ENCODE results near the gene MSN. TPM values are rescaled to one million over a fixed set of nuclear protein-coding genes. Genes with fewer than 3 reads are reported as not detected.

Gene MSN
- total and polyA plus RNA-seq, 10 of the 15 experiments (the other 5 are each of a cell fraction or from before 2014, with no cell fraction given) = 93.8 to 432 (median 270) TPM

- POLR2A ChIA-PET = no interaction called here
Measured at GRCh38 chrX:65781845-65782244, 114.4 kb downstream of the MSN start.

GRCh38 chrX:65783746-65784145 lies 116.3 kb downstream of the MSN start:
- ChIA-PET SMC1A (ENCODE audit: uncharacterized antibody, unreplicated experiment) (no interaction called here), POLR2A (no interaction called here), CTCF (no interaction called here), RAD21 (ENCODE audit: unreplicated experiment) (no interaction called here)
- Histone ChIP-seq H3K79me2 (ENCODE audit: control insufficient read depth, insufficient read depth, low read length) (no peaks in the 10 kb centered on the region), H3K4me3 (no peak overlapping the region), H3K27ac (ENCODE audit: control insufficient read depth, insufficient read depth) (no peak overlapping the region), H4K20me1 (ENCODE audit: control insufficient read depth, insufficient read depth) (no peaks in the 10 kb centered on the region), H2AFZ (ENCODE audit: control insufficient read depth, low read depth, low read length) (no peak overlapping the region), H3K36me3 (ENCODE audit: control insufficient read depth in 2 of 2, insufficient read depth in 2 of 2, low read length in 1 of 2) (no peaks in the 10 kb centered on the region), H3K9ac (ENCODE audit: control insufficient read depth, insufficient read depth, low read length) (no peak overlapping the region), H3K4me2 (ENCODE audit: control insufficient read depth, insufficient read depth) (no peak overlapping the region), H3K27me3 (replicated peaks in 1 of 2; ENCODE audit: control insufficient read depth in 2 of 2, insufficient read depth in 2 of 2, low read length in 1 of 2) (no peaks in the 10 kb centered on the region), H3K9me3 (replicated peaks; ENCODE audit: control insufficient read depth, insufficient read depth, low read length) (no peaks in the 10 kb centered on the region), H3K4me1 (ENCODE audit: control insufficient read depth, insufficient read depth, low read length) (no peaks in the 10 kb centered on the region)
- TF ChIP-seq RUNX3 (IDR thresholded peaks at IDR 0.05; ENCODE audit: low read length) (peak; percentile 69), RCOR1 (conservative IDR thresholded peaks at IDR 0.05; ENCODE audit: low read depth, low read length) (no peak)
- no peak for ATAC-seq
- DNase-seq (ENCODE audit: low read depth, low spot score) = no peak
- no peak for FAIRE-seq
- in situ Hi-C loops (cut with MboI) = no loop called here
- no TSS peak for BruUV-seq (replicated peaks)
- intact Hi-C loops (cut with micrococcal nuclease; ENCODE audit: unreplicated experiment) = no loop called here
- 4% methylated on average over 1 of the region's 1 CpG for WGBS (ENCODE audit: insufficient coverage, insufficient replicate concordance, low lambda C conversion rate, missing lambda C conversion rate)

More at GRCh38 chrX:65781845-65782244, 114.4 kb downstream of the MSN start:
- in situ Hi-C loops (cut with MboI) (no loop called here), intact Hi-C loops (cut with micrococcal nuclease; ENCODE audit: unreplicated experiment) (no loop called here)
- FAIRE-seq (no peak), ATAC-seq (no peak), DNase-seq (ENCODE audit: low read depth, low spot score) (no peak)
- Histone ChIP-seq H3K4me1 (ENCODE audit: control insufficient read depth, insufficient read depth, low read length) (no peaks in the 10 kb centered on the region), H4K20me1 (ENCODE audit: control insufficient read depth, insufficient read depth) (no peaks in the 10 kb centered on the region), H3K4me2 (ENCODE audit: control insufficient read depth, insufficient read depth) (no peak overlapping the region), H3K9ac (ENCODE audit: control insufficient read depth, insufficient read depth, low read length) (no peak overlapping the region), H3K27ac (ENCODE audit: control insufficient read depth, insufficient read depth) (no peak overlapping the region), H3K4me3 (no peak overlapping the region), H3K9me3 (replicated peaks; ENCODE audit: control insufficient read depth, insufficient read depth, low read length) (no peaks in the 10 kb centered on the region), H3K36me3 (ENCODE audit: control insufficient read depth in 2 of 2, insufficient read depth in 2 of 2, low read length in 1 of 2) (no peaks in the 10 kb centered on the region), H3K79me2 (ENCODE audit: control insufficient read depth, insufficient read depth, low read length) (no peaks in the 10 kb centered on the region), H2AFZ (ENCODE audit: control insufficient read depth, low read depth, low read length) (no peak overlapping the region), H3K27me3 (replicated peaks in 1 of 2; ENCODE audit: control insufficient read depth in 2 of 2, insufficient read depth in 2 of 2, low read length in 1 of 2) (no peaks in the 10 kb centered on the region)
- 19% methylated on average over 2 of the region's 2 CpGs for WGBS (ENCODE audit: insufficient coverage, insufficient replicate concordance, low lambda C conversion rate, missing lambda C conversion rate)
- RAD21 ChIA-PET (ENCODE audit: unreplicated experiment) = no interaction called here
- CTCF ChIA-PET = no interaction called here
- no TSS peak for BruUV-seq (replicated peaks)
- TF ChIP-seq JUNB (IDR thresholded peaks at IDR 0.05) (peak; percentile 70), MTA3 (IDR thresholded peaks at IDR 0.05; ENCODE audit: borderline replicate concordance, low read length) (no peak)
- SMC1A ChIA-PET (ENCODE audit: uncharacterized antibody, unreplicated experiment) = interaction anchor here (0.6 kb wide), 1 partner anchor 88 kb away, joined by 3 read pairs; no protein-coding TSS in a partner anchor

Other genes with a start within 250 kb of the MSN start
- 46.7 and 47.9 TPM in 2 replicates for gene LAS1L, start 132.9 kb upstream of the MSN start, total RNA-seq (2014; rRNA removed)
- 49.0 and 49.6 TPM in 2 replicates for gene LAS1L, start 132.9 kb upstream of the MSN start, total RNA-seq (2014; rRNA removed; fragmentation: Illumina TruSeq; extraction: Trizol)
- gene LAS1L, start 132.9 kb upstream of the MSN start, total RNA-seq (2021) = 60.7 and 62.6 TPM in 2 replicates
- 38.3 and 50.2 TPM in 2 replicates for gene LAS1L, start 132.9 kb upstream of the MSN start, polyA plus RNA-seq (2011; rRNA removed)
- 57.4 and 66.0 TPM in 2 replicates for gene LAS1L, start 132.9 kb upstream of the MSN start, polyA plus RNA-seq (2014; fragmentation: Illumina TruSeq; extraction: Trizol)
- gene LAS1L, start 132.9 kb upstream of the MSN start, polyA plus RNA-seq (2014; fragmentation: Nextera tagmentation; extraction: Ambion mirVana) = 10 to 100 TPM; 27.4 to 43.1 TPM
- 61.1 and 64.7 TPM in 2 replicates for gene LAS1L, start 132.9 kb upstream of the MSN start, polyA plus RNA-seq (2014; rRNA removed)
- gene LAS1L, start 132.9 kb upstream of the MSN start, polyA plus RNA-seq (2016; fragmentation: Nextera tagmentation; extraction: Ambion mirVana) = 100 to 1,000 TPM in 1 of 2 experiments, 10 to 100 TPM in 1; 93.6 to 100 TPM

Data from GM12878 (cell line).